ENCODE data around the gene GPR34.
"Not testable (repeated sequence)": the region's sequence is repeated elsewhere in the genome, so short reads cannot be mapped to it uniquely, and the experiment has no call there.

Gene GPR34, protein sequence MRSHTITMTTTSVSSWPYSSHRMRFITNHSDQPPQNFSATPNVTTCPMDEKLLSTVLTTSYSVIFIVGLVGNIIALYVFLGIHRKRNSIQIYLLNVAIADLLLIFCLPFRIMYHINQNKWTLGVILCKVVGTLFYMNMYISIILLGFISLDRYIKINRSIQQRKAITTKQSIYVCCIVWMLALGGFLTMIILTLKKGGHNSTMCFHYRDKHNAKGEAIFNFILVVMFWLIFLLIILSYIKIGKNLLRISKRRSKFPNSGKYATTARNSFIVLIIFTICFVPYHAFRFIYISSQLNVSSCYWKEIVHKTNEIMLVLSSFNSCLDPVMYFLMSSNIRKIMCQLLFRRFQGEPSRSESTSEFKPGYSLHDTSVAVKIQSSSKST

DNA sequence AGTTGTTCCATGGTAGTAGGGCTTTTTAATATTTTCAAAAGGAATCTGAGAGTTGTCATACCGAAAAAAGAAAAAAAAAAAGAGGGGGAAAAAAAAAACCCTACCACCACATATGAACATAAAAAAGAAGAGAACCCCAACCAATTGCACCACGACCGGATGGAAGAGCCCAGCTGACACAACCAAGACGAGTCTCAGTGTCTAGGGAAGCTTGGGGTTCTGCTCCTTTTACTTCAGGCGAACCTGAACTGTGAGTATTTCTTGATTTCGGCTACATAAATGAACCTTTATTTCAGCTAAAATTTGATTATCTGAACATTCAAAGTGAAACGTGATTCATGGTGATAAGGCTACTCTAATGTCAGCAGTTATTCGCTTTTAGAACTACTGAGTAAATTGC, at the start of gene GPR34:
Gene GPR34, plus strand, starts transcription at position 139 of the 400 bp plus-strand sequence. CDS start 6,661 bp downstream, outside the sequence.
- no peak within 1 kb of the TSS for H2AFZ ChIP-seq (ENCODE audit: low read length, unreplicated experiment)
- H3K27ac ChIP-seq (ENCODE audit: low read depth, low read length): no peak within 1 kb of the TSS
- no peaks in the 10 kb centered on the region for H3K79me2 ChIP-seq (ENCODE audit: control insufficient read depth, insufficient read depth, low read length, unreplicated experiment)
- H3K36me3 ChIP-seq (ENCODE audit: insufficient read depth, low read length): no peaks in the 10 kb centered on the region
- H3K27me3 ChIP-seq (ENCODE audit: insufficient read depth, low read length): no peaks in the 10 kb centered on the region
- no peak within 1 kb of the TSS for H3K4me3 ChIP-seq (ENCODE audit: low read depth, low read length)
- H3K4me1 ChIP-seq (ENCODE audit: control insufficient read depth, insufficient read depth, low read length, unreplicated experiment): no peaks in the 10 kb centered on the region

DNA sequence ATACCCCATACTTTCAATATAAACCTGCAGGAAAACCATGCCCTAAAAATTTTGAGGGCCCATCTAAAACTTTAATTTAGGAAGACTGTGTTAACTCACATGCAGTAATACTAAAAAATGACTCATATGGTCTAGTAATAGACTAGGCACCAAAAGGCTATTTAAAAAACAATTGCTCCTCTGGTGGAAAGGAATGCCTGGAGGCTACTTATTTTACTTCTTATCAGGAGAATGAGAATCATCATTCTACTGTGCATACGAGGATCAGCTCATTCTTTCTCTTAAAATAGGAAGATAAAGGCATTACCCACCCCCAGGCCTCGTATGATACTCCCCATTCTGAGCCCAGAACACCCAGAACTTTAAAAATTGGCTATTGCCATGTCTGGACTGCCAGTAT, 42.6 kb upstream of the GPR34 start:
- not testable (repeated sequence) for H3K4me1 ChIP-seq (ENCODE audit: control insufficient read depth, insufficient read depth, low read length, unreplicated experiment); H3K36me3 ChIP-seq (ENCODE audit: insufficient read depth, low read length)

DNA sequence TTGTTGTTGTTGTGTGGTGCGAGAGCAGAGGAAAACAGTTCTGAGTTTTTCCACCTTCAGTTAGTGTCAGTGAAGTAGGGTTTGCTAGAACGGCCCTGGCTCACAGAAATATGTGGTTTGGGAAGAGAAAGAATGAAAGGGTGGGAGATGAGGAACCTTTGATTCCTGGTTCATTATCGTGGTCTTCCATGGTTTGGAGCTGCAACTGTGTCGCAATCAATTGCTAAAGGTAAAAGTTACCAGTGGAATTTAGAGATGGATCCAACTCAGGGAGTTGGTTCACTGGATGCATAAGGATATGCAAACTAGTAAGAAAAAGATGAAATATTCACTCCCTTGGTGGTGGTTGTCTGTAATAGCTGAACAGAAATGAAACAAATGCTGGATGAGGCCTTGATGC, 35.6 kb upstream of the GPR34 start:
- Histone ChIP-seq H3K4me1 (ENCODE audit: control insufficient read depth, insufficient read depth, low read length, unreplicated experiment) (peaks cover 7% of the 10 kb centered on the region), H3K4me3 (ENCODE audit: low read depth, low read length) (no peak overlapping the region), H3K79me2 (ENCODE audit: control insufficient read depth, insufficient read depth, low read length, unreplicated experiment) (no peaks in the 10 kb centered on the region), H3K27me3 (ENCODE audit: insufficient read depth, low read length) (no peaks in the 10 kb centered on the region), H3K36me3 (ENCODE audit: insufficient read depth, low read length) (no peaks in the 10 kb centered on the region), H3K27ac (ENCODE audit: low read depth, low read length) (no peak overlapping the region), H2AFZ (ENCODE audit: low read length, unreplicated experiment) (no peak overlapping the region)

More for the DNA sequence above, 42.6 kb upstream of the GPR34 start:
- H3K27ac ChIP-seq (ENCODE audit: low read depth, low read length); H2AFZ ChIP-seq (ENCODE audit: low read length, unreplicated experiment); H3K79me2 ChIP-seq (ENCODE audit: control insufficient read depth, insufficient read depth, low read length, unreplicated experiment); H3K27me3 ChIP-seq (ENCODE audit: insufficient read depth, low read length); H3K4me3 ChIP-seq (ENCODE audit: low read depth, low read length): not testable (repeated sequence)

DNA sequence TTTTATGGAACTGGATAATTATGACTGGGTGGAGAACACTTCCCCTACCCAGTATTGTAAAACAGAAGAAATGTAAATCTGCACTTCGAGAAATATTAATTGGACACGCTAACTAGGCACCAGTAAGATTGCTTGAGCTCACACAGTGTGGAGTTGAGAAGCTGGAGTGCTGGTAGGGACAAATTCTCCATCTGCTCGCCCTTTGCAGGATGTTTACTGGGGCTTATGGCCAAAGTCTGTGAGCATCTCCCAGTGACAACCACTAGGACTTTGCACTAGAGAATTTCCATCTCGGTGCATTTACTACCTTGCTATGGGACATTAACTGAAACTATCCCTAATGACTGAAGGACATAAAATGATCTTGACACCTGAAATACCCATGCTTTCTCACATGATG, 33.7 kb upstream of the GPR34 start:
- Histone ChIP-seq H3K4me1 (ENCODE audit: control insufficient read depth, insufficient read depth, low read length, unreplicated experiment) (peaks cover 7% of the 10 kb centered on the region), H3K36me3 (ENCODE audit: insufficient read depth, low read length) (no peaks in the 10 kb centered on the region), H3K27me3 (ENCODE audit: insufficient read depth, low read length) (no peaks in the 10 kb centered on the region), H3K79me2 (ENCODE audit: control insufficient read depth, insufficient read depth, low read length, unreplicated experiment) (no peaks in the 10 kb centered on the region), H3K27ac (ENCODE audit: low read depth, low read length) (no peak overlapping the region), H2AFZ (ENCODE audit: low read length, unreplicated experiment) (no peak overlapping the region), H3K4me3 (ENCODE audit: low read depth, low read length) (no peak overlapping the region)

DNA sequence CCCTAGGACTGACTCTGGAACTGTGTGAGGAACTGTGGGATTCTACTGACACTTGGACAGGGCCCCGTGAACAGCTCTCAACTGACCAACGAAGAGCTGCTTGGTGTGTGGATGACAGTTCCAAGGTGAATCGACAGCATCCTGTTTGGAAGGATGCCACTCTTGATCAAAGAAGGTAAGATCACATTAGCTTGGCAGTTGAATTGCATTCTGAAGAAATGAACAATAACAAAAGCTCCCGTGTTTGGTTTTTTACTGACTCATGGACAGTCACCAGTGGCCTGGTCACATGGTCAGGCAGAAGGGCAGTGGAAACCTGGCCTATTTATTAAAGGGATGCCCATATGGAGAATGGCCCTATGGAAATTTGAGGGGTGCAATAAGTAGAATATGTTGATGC, 33.1 kb upstream of the GPR34 start:
- Histone ChIP-seq H3K27ac (ENCODE audit: low read depth, low read length) (no peak overlapping the region), H3K79me2 (ENCODE audit: control insufficient read depth, insufficient read depth, low read length, unreplicated experiment) (no peaks in the 10 kb centered on the region), H3K4me1 (ENCODE audit: control insufficient read depth, insufficient read depth, low read length, unreplicated experiment) (peaks cover 7% of the 10 kb centered on the region), H3K36me3 (ENCODE audit: insufficient read depth, low read length) (no peaks in the 10 kb centered on the region), H3K4me3 (ENCODE audit: low read depth, low read length) (no peak overlapping the region), H2AFZ (ENCODE audit: low read length, unreplicated experiment) (no peak overlapping the region), H3K27me3 (ENCODE audit: insufficient read depth, low read length) (no peaks in the 10 kb centered on the region)

DNA sequence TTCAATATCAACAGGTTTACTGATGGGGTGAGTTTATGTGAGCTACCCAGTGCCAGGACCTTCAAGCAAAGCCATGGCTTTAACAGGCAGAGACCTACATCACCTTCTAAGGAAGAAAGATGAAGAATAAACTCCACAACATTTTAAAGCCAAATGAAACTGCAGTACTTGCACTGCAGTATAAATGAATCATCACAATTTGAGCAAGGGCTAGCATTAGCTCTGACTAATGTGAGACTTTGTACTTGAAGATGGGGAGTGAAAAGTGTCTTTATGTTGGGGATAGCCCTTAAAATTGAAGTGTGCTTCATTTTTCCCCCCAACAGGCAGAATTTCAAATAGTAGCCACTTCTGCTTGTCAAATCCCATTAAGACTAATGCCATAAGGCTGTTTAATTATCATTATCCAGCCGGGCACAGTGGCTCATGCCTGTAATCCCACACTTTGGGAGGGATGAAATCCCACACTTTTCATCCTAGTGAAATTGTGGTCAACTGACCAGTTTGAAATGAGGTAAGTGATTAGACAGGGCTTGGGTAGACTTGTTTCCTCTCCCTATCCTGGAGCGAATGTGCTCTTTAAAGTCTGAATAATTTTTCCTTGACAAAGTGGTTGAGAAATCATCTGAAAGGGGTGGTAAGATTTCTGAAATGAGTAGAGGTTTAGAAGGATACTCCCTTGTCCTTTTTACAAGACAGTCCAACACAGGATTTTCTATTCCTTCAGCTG, 27.2 kb upstream of the GPR34 start:
- Histone ChIP-seq H3K27me3 (ENCODE audit: insufficient read depth, low read length) (no peaks in the 10 kb centered on the region), H3K4me3 (ENCODE audit: low read depth, low read length) (no peak overlapping the region), H3K4me1 (ENCODE audit: control insufficient read depth, insufficient read depth, low read length, unreplicated experiment) (peaks cover 19% of the 10 kb centered on the region), H2AFZ (ENCODE audit: low read length, unreplicated experiment) (no peak overlapping the region), H3K27ac (ENCODE audit: low read depth, low read length) (no peak overlapping the region), H3K79me2 (ENCODE audit: control insufficient read depth, insufficient read depth, low read length, unreplicated experiment) (no peaks in the 10 kb centered on the region), H3K36me3 (ENCODE audit: insufficient read depth, low read length) (no peaks in the 10 kb centered on the region)

DNA sequence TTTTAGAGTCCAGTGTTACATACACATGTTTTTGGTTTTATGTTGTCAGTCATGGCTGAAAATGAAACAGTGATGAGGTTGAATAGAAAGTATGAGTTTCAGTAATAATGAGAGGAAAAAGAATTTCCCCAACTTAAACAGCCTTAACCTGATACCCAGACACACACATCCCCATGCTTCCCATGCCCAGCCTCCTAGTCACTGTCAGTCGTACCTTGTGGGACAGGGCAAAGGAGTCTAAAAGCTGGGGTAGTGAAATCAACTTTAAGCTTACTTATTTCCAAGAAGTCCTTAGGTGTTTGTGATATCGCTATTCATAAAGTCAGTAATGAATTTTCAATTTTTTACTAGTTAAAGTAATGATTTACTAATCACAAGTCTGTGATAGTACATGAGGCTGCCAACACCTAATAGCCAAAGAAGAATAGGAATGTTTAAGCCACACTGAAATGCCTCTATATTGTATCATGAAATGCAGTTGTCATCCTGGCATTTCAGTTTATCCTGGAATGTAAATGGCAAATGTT, 24.3 kb upstream of the GPR34 start:
- H3K27ac ChIP-seq (ENCODE audit: low read depth, low read length): peak overlapping the region; percentile 19; the same call in 1 of the 2 replicates
- no peak overlapping the region for H3K4me3 ChIP-seq (ENCODE audit: low read depth, low read length)
- H3K4me1 ChIP-seq (ENCODE audit: control insufficient read depth, insufficient read depth, low read length, unreplicated experiment): peaks cover 25% of the 10 kb centered on the region
- no peaks in the 10 kb centered on the region for H3K79me2 ChIP-seq (ENCODE audit: control insufficient read depth, insufficient read depth, low read length, unreplicated experiment)
- H2AFZ ChIP-seq (ENCODE audit: low read length, unreplicated experiment): no peak overlapping the region
- no peaks in the 10 kb centered on the region for H3K36me3 ChIP-seq (ENCODE audit: insufficient read depth, low read length)
- no peaks in the 10 kb centered on the region for H3K27me3 ChIP-seq (ENCODE audit: insufficient read depth, low read length)

DNA sequence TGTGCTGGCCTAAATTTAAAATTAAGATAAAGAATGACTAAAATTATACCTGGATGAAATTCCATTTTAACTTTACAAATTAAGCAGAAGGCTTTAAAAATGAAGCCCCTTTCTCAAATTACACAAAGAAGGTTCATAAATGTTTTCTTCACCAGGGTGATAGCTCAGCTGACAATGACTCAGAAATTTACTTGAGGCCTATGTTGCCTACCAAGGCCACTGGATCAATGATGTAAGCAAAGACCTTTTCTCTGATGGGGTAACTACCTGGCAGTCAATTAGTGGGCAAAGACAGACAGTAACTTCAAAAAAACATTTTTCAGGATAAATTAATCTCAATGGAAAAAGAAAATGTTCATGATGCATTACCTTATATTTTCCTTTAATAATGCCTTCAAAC, 23.9 kb upstream of the GPR34 start:
- Histone ChIP-seq H3K27me3 (ENCODE audit: insufficient read depth, low read length) (no peaks in the 10 kb centered on the region), H3K4me3 (ENCODE audit: low read depth, low read length) (no peak overlapping the region), H2AFZ (ENCODE audit: low read length, unreplicated experiment) (no peak overlapping the region), H3K4me1 (ENCODE audit: control insufficient read depth, insufficient read depth, low read length, unreplicated experiment) (peaks cover 26% of the 10 kb centered on the region), H3K36me3 (ENCODE audit: insufficient read depth, low read length) (no peaks in the 10 kb centered on the region), H3K27ac (ENCODE audit: low read depth, low read length) (peak overlapping the region; percentile 19; the same call in 1 of the 2 replicates), H3K79me2 (ENCODE audit: control insufficient read depth, insufficient read depth, low read length, unreplicated experiment) (no peaks in the 10 kb centered on the region)

DNA sequence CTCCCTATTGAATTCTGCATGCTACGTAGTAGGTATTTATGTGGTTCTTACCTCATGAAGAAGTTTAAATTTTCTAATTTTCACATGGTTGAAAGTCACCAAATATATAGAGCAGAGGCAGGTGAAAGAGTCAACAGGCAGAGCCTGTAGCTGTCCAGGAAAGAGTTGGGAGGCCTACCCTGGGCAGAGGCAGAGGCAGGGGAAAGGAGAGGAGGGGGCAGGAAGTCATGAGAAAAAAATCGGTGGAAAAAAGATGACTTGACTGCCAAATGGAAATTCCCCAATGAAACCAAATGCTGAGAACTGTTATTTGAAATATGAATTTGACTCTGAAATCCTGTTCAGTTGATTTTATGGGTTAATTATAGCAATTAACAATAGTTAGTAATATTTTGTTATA, 23.1 kb upstream of the GPR34 start:
- Histone ChIP-seq H3K27ac (ENCODE audit: low read depth, low read length) (peak overlapping the region; percentile 50; the same call in 1 of the 2 replicates), H3K4me1 (ENCODE audit: control insufficient read depth, insufficient read depth, low read length, unreplicated experiment) (peaks cover 34% of the 10 kb centered on the region), H2AFZ (ENCODE audit: low read length, unreplicated experiment) (no peak overlapping the region), H3K4me3 (ENCODE audit: low read depth, low read length) (no peak overlapping the region), H3K27me3 (ENCODE audit: insufficient read depth, low read length) (no peaks in the 10 kb centered on the region), H3K36me3 (ENCODE audit: insufficient read depth, low read length) (no peaks in the 10 kb centered on the region), H3K79me2 (ENCODE audit: control insufficient read depth, insufficient read depth, low read length, unreplicated experiment) (no peaks in the 10 kb centered on the region)

DNA sequence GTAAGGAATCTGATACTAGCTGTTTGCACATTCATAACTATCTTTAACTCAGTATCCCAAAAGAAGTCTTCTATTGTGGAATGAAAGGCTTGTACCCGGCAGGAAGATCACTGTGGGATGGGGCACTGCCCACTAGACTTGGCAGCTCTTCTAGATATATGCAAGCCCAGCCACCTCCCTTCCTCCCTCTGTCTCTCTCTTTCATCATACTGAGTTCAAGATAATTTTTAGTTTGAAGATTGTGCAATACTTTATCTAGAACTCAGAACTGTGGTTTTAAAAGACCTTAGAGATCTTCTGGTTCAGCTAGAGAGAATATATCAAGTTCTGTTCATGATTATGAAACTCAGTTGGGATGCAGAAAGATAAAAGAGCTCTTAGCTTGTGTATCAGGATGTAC, 22.5 kb upstream of the GPR34 start:
- Histone ChIP-seq H2AFZ (ENCODE audit: low read length, unreplicated experiment) (no peak overlapping the region), H3K79me2 (ENCODE audit: control insufficient read depth, insufficient read depth, low read length, unreplicated experiment) (no peaks in the 10 kb centered on the region)

More for the DNA sequence above, 22.5 kb upstream of the GPR34 start:
- Histone ChIP-seq H3K27me3 (ENCODE audit: insufficient read depth, low read length) (no peaks in the 10 kb centered on the region), H3K4me1 (ENCODE audit: control insufficient read depth, insufficient read depth, low read length, unreplicated experiment) (peaks cover 34% of the 10 kb centered on the region), H3K4me3 (ENCODE audit: low read depth, low read length) (no peak overlapping the region), H3K36me3 (ENCODE audit: insufficient read depth, low read length) (no peaks in the 10 kb centered on the region), H3K27ac (ENCODE audit: low read depth, low read length) (peak overlapping the region; percentile 50)

All from ACC112 (cell line).